HepG2 (cell line): ENCODE results near the gene DGCR8. TPM values are rescaled to one million over a fixed set of nuclear protein-coding genes. Genes with fewer than 3 reads are reported as not detected.

Source experiments
- ATAC-seq: fragments of 200-7000 bp; cut with Tn5 transposase; 3 replicates; pipeline ENCODE4 v1.9.1; 2020; ENCODE audit warnings: mild to moderate bottlenecking, moderate library complexity
- BruUV-seq: library from RNA; stranded (reverse); fragments of 400-500 nt; replicated peaks from 2 replicates; lab custom pipeline; 2021; lab: Mats Ljungman, UMichigan
- CTCF ChIA-PET: fragments of 300-600 bp; formaldehyde crosslinking; extraction: SDS; loops from one replicate; lab custom pipeline; 2021; ENCODE audit warnings: low total read pairs, inconsistent platforms, low intra/inter-chr PET ratio; lab: Yijun Ruan, JAX
- POLR2A ChIA-PET: fragments of 350-600 bp; sonication (Branson Sonifier 250); formaldehyde crosslinking; loops from one replicate; lab custom pipeline; 2020; ENCODE audit warnings: antibody characterized with exemption, inconsistent platforms; lab: Yijun Ruan, JAX
- DNase-seq: peaks from one replicate; pipeline ENCODE4 v3.0.0-alpha.2; 2015; ENCODE audit warnings: low spot score
- FAIRE-seq: peaks from 3 replicates; lab custom pipeline; 2011; peaks lifted over from hg19 to GRCh38; lab: Jason Lieb, UNC
- H2AFZ ChIP-seq: one replicate; pipeline ENCODE4 v1.6.1; 2011; ENCODE audit warnings: low read length, inconsistent platforms
- H3K27ac ChIP-seq: fragments of 300-600 bp; 3 replicates; pipeline ENCODE4 v1.8.0; 2011; ENCODE audit warnings: mixed run types, mild to moderate bottlenecking, mixed read lengths, low read length, inconsistent platforms; ENCODE audit not compliant: insufficient read depth; ENCODE audit errors: extremely low read length
- H3K27me3 ChIP-seq, 2 experiments: fragments of 200-600 bp in 1 of 2; 2 replicates in 1 of 2; 3 replicates in 1 of 2; pipeline versions ENCODE4 v1.6.0 to v1.8.0; 2011; ENCODE audit warnings: low read length in 2 of 2, mild to moderate bottlenecking in 2 of 2, moderate library complexity in 2 of 2, inconsistent platforms in 1 of 2; ENCODE audit not compliant: insufficient read depth in 2 of 2, control insufficient read depth in 1 of 2
- H3K36me3 ChIP-seq, 2 experiments: fragments of 200-600 bp in 1 of 2; replicated peaks in 1 of 2; 2 replicates in 1 of 2; 3 replicates in 1 of 2; pipeline versions ENCODE4 v1.5.1 to v1.8.0; 2011; ENCODE audit warnings: low read length in 2 of 2, inconsistent platforms in 1 of 2; ENCODE audit not compliant: insufficient read depth in 2 of 2, control insufficient read depth in 1 of 2
- H3K4me1 ChIP-seq: 2 replicates; pipeline ENCODE4 v1.5.1; 2012; ENCODE audit warnings: low read length, inconsistent platforms; ENCODE audit not compliant: insufficient read depth
- H3K4me2 ChIP-seq: 2 replicates; pipeline ENCODE4 v1.6.0; 2011; ENCODE audit warnings: low read depth, low read length, inconsistent platforms
- H3K4me3 ChIP-seq, 3 experiments: fragments of 200-600 bp in 1 of 3; sonication (generic), shearing (Covaris generic) in 1 of 3; replicated peaks in 1 of 3; 2 replicates each; pipeline ENCODE4 v1.5.1; 2011 to 2016; ENCODE audit warnings: low read length in 3 of 3, inconsistent platforms in 2 of 3, low read depth in 2 of 3, mild to moderate bottlenecking in 2 of 3, control low read depth in 1 of 3, mixed read lengths in 1 of 3; ENCODE audit not compliant: insufficient read depth in 1 of 3
- H3K79me2 ChIP-seq: one replicate; pipeline ENCODE4 v1.6.1; 2011; ENCODE audit warnings: low read length, inconsistent platforms; ENCODE audit not compliant: insufficient read depth
- H3K9ac ChIP-seq: 2 replicates; pipeline ENCODE4 v1.6.0; 2011; ENCODE audit warnings: mild to moderate bottlenecking, low read depth, low read length, inconsistent platforms; ENCODE audit not compliant: insufficient read depth
- H3K9me3 ChIP-seq: 2 replicates; pipeline ENCODE4 v1.5.1; 2012; ENCODE audit warnings: mild to moderate bottlenecking, low read length
- H4K20me1 ChIP-seq: 2 replicates; pipeline ENCODE4 v1.6.0; 2011; ENCODE audit warnings: inconsistent platforms, mild to moderate bottlenecking, low read length, moderate library complexity; ENCODE audit not compliant: insufficient read depth
- DNMT1 ChIP-seq: sonication (generic); formaldehyde crosslinking; IDR thresholded peaks from 2 replicates; pipeline ENCODE4 v1.5.1; 2020; ENCODE audit warnings: mild to moderate bottlenecking, missing genetic modification reagents
- NR0B2 ChIP-seq: sonication (generic); formaldehyde crosslinking; IDR thresholded peaks from 2 replicates; pipeline ENCODE4 v1.4.0; 2020; ENCODE audit warnings: mild to moderate bottlenecking, missing genetic modification reagents
- POLR2AphosphoS5 ChIP-seq: IDR thresholded peaks from 2 replicates; pipeline ENCODE4 v1.6.1; 2012; ENCODE audit warnings: low read depth, low read length
- SALL2 ChIP-seq: sonication (generic); formaldehyde crosslinking; IDR thresholded peaks from 2 replicates; pipeline ENCODE4 v1.8.1; 2023; ENCODE audit warnings: mild to moderate bottlenecking, missing genetic modification reagents, inconsistent platforms
- ZSCAN5A ChIP-seq: sonication (generic); formaldehyde crosslinking; IDR thresholded peaks from 2 replicates; pipeline ENCODE4 v1.8.0; 2022; ENCODE audit warnings: mild to moderate bottlenecking, missing genetic modification reagents, borderline replicate concordance
- WGBS: methylation state at CpG from one replicate; pipeline ENCODE4 v1.1.6; 2017; ENCODE audit warnings: low lambda C conversion rate; 5-methylcytosine and 5-hydroxymethylcytosine counted together
- in situ Hi-C: cut with HindIII; loops from 2 replicates; pipeline ENCODE4 v1.10.0; 2017; ENCODE audit warnings: low pct_unique_long_range_greater_than_20kb; ENCODE audit not compliant: extremely low pct_ligation_motif_present
- intact Hi-C: fragments of 100-400 bp; cut with micrococcal nuclease; formaldehyde crosslinking; loops from one replicate; pipeline ENCODE4 v1.10.0; 2022; ENCODE audit not compliant: unreplicated experiment
- polyA plus RNA-seq, 8 experiments: library from polyadenylated mRNA; depleted of rRNA in 3 of 8; stranded (reverse) in 7 of 8; unstranded in 1 of 8; fragments of >200 nt; fragmentation: Illumina TruSeq in 4 of 8; extraction: Trizol in 4 of 8; gene quantifications; 2 replicates each; pipeline versions ENCODE4 v1.2.1 to v1.2.3, GENCODE V29; 2011 to 2016; ENCODE audit warnings: low read depth in 4 of 8, missing spikeins in 1 of 8, mixed read lengths in 1 of 8; ENCODE audit not compliant: insufficient read depth in 1 of 8
- total RNA-seq, 5 experiments: library from RNA; depleted of rRNA; stranded (reverse); fragments of >200 nt; fragmentation: Illumina TruSeq; extraction: Trizol; gene quantifications; 2 replicates each; pipeline ENCODE4 v1.2.3, GENCODE V29; 2016; ENCODE audit warnings: low read depth in 1 of 5

The DGCR8 gene
- total and polyA plus RNA-seq, 2 of the 13 experiments (the other 11 are each of a cell fraction or from before 2014, with no cell fraction given): 10.2 to 23.2 TPM

- Histone ChIP-seq H3K27me3 (no peaks in the 10 kb centered on the region), H2AFZ (no peak overlapping the region), H3K9me3 (no peaks in the 10 kb centered on the region), H3K36me3 (peaks cover 12 to 41% of the 10 kb centered on the region in 2 experiments), H4K20me1 (peaks cover 5% of the 10 kb centered on the region; the same call in 1 of the 2 replicates), H3K4me2 (peak overlapping the region; percentile 88; the same call in 1 of the 2 replicates), H3K79me2 (peaks cover 5% of the 10 kb centered on the region), H3K27ac (peak overlapping the region; percentile 61), H3K9ac (no peak overlapping the region), H3K4me1 (peaks cover 45% of the 10 kb centered on the region), H3K4me3 (no peak overlapping the region)
- ATAC-seq (no peak), FAIRE-seq (no peak), DNase-seq (no peak)
- TF ChIP-seq POLR2AphosphoS5 (peak; percentile 20; the same call in 1 of the 2 replicates), SALL2 (0 out of 2 replicates have a peak, but pooled peaks have one; percentile 10), NR0B2 (0 out of 2 replicates have a peak, but pooled peaks have one; percentile 39), DNMT1 (CRISPR knock-in tag) (no peak), ZSCAN5A (CRISPR knock-in tag) (no peak)
- intact Hi-C loops: no loop called here
- BruUV-seq: no TSS peak
- 86% methylated on average over 1 of the region's 2 CpGs for WGBS
- CTCF ChIA-PET: no interaction called here
- POLR2A ChIA-PET: interaction anchor here (1.5 to 2.1 kb wide), 2 partner anchors 9 to 11 kb away, joined by 5 to 15 read pairs; partner anchors contain the start of gene TRMT2A
- in situ Hi-C loops: no loop called here
These were observed 48.5 kb downstream of the DGCR8 start for GRCh38 chr22:20128619-20128901.
